Glomerular visceral epithelial cell (primary cell): ENCODE measurements around the gene SMTNL2.

Experiments used
- DNase-seq: peaks from one replicate; pipeline ENCODE4 v3.0.0-alpha.2; 2016; ENCODE audit errors: extremely low spot score

SMTNL2 gene

DNA sequence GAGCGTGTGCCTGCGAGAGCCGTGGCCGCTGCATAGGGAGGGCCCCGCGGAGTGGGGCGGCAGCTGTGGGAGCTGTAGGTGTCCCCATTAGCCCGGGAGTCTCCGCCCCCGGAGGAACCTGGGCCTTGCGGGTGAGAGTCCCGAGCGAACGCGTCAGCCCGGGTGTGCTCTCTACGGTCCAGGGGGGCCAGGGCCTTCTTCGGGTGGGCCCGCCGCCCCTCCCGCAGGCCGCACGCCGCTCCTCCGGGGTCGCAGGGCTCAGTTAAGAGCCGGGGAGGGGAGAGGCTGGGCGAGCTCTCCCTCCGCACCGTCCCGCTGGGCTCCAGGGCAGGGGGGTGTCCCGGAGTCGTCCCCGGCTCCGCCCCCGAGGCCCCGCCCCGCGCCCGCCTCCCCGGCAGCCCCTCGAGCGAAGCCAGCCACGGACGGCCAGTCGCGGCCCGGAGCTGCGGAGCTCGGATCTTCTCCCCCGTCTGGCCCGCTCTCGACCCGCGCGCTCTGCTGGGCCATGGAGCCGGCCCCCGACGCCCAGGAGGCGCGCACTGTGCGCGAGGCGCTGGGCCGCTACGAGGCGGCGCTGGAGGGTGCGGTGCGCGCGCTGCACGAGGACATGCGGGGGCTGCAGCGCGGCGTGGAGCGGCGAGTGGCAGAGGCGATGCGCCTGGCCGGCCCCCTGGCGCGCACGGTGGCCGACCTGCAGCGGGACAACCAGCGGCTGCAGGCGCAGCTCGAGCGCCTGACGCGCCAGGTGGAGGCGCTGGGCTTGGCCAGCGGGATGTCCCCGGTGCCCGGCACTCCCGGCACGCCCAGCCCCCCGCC is at the start of gene SMTNL2:
SMTNL2 (plus strand) TSS at position 429 of the 816 bp plus-strand sequence; CDS start at position 506, 77 bp downstream.
- DNase-seq, result no peak

- no peak for DNase-seq
These were observed 49.2 kb upstream of the SMTNL2 start for GRCh38 chr17:4534928-4535666.

DNA sequence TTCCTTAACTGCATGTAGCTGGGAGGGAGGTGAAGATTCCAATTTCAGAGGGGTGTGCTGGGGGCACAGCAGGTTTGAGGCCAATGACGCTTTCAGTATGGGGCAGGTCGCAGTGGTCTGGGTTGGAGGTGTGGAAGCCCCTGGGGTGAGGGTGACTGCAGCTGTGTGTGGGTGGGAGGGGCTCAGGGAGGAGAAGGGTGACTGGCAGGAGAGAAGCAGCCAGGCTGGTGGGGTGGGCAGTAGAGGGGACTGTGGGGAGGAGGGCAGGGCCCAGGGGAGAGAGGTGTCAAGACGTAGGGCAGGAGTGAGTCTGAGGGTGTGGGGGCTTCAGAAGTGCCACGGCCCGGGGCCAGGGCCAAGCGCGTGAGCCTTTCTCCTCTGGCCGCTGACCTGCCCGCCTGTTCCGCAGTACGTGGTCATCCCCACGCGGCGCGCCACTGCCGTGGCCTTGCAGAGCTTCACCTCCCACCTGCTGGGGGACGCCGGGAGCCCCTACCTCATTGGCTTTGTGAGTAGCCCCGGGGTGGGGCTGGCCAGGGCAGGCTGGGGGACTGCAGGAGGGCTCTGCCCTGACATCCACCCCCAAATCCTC is 48.6 kb upstream of the SMTNL2 start:
- no peak for DNase-seq

GRCh38 chr17:4536259-4536741 is 48.0 kb upstream of the SMTNL2 start:
- no peak for DNase-seq

- no peak for DNase-seq
These were observed 47.5 kb upstream of the SMTNL2 start for GRCh38 chr17:4536742-4537411.

DNA sequence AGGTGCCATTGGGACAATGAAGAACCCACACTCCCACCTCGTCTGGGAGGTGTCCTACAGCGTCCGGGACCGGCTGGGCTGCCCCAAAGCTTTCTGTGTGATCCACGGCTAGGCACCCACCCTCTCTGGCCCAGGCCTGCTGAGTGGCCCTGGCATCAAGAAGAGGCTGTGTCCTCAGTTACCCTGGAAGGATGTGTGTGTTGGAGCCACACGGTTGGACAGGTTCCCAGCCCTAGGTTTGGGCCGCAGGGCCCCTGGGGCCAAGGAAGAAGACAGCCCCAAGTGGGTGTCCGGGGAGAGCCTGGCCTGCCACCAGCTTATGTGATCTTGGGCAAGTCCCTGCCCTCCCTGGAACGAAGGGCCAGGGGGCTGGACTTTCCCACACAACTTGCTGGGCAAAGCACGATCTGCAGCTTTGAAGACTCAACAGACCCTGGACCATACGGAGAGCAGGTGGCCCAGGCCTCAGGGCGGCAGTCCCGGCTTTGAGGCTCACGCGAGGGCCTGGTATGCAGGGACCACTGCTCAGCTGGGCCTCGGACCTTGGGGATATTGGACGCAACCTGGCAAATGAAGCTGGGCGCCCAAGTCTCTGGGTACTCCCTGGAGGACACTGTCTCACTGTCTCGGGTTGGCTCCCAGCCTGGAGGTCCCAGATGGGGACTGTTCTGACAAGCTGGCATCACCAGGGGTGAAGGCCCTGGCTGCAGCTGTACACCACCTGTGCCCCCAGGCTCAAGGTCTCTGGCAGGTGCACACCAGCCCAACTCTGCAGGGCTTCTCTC is 46.7 kb upstream of the SMTNL2 start:
- no peak for DNase-seq

- DNase-seq, result no peak
These were observed 45.9 kb upstream of the SMTNL2 start for GRCh38 chr17:4538236-4539002.

GRCh38 chr17:4539025-4539424 is 45.3 kb upstream of the SMTNL2 start:
- no peak for DNase-seq

- DNase-seq, result no peak
These were observed 44.6 kb upstream of the SMTNL2 start for GRCh38 chr17:4539576-4540223.

- no peak for DNase-seq
These were observed 44.1 kb upstream of the SMTNL2 start for GRCh38 chr17:4540224-4540651.

GRCh38 chr17:4540687-4541327 is 43.5 kb upstream of the SMTNL2 start:
- DNase-seq, result no peak

DNA sequence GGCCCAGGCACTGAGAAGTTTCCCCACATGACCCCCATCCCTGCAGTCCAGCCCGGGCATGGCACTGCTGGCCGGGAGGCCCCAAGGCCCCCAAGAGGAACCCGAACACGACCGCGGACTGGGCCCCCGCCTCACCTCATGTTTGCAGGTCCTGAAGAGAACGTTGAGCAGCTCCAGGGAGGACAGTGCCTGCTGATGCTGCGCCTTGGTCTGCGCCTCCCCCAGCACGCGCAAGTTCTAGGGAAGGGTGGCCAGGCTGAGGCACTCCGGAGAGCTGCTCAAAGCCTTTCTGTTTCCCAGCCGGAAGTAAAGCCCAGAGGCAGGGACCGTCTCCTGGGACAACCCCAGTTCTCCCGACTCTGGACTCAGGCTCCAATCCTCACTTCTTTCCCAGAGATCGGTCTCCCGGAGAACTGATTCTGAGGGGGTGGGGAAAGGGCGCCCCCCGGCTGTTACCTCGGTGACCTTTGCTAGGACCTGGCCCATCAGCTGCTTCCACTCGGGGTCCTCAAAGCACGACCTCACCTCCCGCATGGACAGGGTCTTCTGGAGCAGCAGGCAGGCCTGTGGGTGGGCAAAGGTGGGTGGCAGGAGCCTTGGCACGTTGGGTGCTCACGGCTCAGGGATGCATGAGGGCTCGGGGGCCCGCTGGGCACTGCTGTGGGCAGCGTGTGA is 42.9 kb upstream of the SMTNL2 start:
- DNase-seq, result no peak

DNA sequence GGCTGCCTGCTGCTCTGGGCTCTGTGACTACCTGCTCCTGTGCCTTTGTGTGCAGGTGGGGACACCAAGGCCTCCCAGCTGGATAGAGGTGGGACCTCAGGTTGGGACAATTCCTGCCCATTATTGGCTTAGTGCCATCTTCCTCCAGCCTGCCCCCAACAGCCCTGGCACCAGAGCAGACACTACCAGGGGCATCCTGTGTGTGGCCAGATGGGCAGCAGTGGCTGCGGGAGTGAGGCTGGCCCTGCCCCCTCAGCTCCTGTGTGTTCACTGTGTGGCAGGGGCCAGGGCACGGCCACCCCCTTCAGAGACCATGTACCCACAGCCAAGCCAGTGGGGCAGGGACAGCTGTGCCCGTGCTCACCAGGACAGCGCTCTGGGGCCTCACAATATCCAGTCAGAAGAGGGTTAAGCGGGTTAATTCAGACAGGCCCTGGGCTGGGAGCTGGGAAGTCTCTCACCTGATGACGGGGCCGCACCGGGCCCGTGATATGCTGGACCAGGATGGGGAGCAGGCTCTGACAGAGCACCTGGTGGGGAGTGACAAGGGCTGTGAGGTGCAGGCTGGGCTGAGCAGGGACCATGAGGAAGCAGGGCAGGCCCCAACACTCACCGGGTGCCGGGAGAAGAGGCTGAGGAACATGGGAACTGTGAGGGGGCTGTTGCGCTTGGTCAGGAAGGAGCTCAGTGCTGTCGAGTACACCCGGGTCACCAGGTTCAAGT is 42.2 kb upstream of the SMTNL2 start:
- DNase-seq, result no peak

GRCh38 chr17:4542726-4543191 is 41.6 kb upstream of the SMTNL2 start:
- DNase-seq, result no peak

DNA sequence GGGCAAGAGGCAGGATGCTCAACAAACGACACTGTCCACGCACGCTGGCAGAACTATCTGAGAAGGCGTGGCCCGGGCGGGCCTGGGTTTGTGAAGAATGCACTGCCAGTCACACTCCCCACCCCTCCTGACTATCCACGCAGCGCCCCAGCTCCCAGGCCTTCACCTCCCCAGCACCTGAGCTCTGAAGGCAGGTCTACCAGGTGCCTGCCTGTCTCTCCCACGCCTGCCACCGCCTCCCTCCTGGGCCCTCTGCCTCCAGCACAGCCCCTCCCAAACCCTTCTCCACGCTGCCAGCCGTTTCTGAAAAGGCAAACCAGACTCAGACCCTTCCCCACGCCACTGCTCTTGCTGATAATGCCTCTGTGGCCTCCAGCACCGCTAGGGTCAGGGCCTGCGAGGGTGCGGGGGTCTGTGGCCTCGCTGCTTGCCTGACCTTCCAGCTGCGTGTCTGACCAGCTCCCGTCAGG is 40.7 kb upstream of the SMTNL2 start:
- DNase-seq, result no peak

GRCh38 chr17:4544135-4544950 is 40.0 kb upstream of the SMTNL2 start:
- DNase-seq, result no peak

DNA sequence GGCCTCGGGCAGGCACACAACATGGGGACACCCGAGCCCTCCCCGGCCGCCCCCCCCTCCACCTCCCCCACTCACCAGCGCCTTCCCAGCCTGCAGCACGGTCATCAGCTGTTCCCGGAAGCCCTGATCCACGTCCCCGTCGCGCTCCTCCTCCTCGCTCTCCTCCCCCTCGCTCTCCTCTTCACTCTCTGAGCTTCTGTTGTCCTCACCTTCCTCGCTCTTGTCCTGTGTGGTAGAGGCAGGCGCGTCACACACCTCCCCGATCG is 39.4 kb upstream of the SMTNL2 start:
- no peak for DNase-seq
